ENCODE measurements around the gene THBS3.

The THBS3 gene

GRCh38 chr1:155177918-155178281 is 29.8 kb downstream of the THBS3 start:
- intact Hi-C loops (cut with DNase I), result no loop called here

GRCh38 chr1:155177192-155177917 is 30.3 kb downstream of the THBS3 start:
- intact Hi-C loops (cut with DNase I), result no loop called here

More at GRCh38 chr1:155177918-155178281, 29.8 kb downstream of the THBS3 start:
- DNase-seq, result peak in 1 of 10 donors; percentile 70

GRCh38 chr1:155176544-155177071 is 31.1 kb downstream of the THBS3 start:
- intact Hi-C loops (cut with DNase I), result no loop called here
- peak; percentile 75 to 98 (median 90) for DNase-seq

More at GRCh38 chr1:155177192-155177917, 30.3 kb downstream of the THBS3 start:
- DNase-seq, result peak in 2 of 10 donors; percentile 23 to 37

- DNase-seq, result peak in 3 of 10 donors; percentile 78 to 85 (median 78)
- intact Hi-C loops (cut with DNase I), result no loop called here
These were observed 31.7 kb downstream of the THBS3 start for GRCh38 chr1:155175927-155176371.

- intact Hi-C loops (cut with DNase I), result no loop called here
- peak in 2 of 10 donors; percentile 65 to 69 for DNase-seq
These were observed 32.3 kb downstream of the THBS3 start for GRCh38 chr1:155175281-155175926.

GRCh38 chr1:155174324-155175280 is 33.1 kb downstream of the THBS3 start:
- DNase-seq, result peak in 9 of 10 donors; percentile 23 to 92 (median 56)
- intact Hi-C loops (cut with DNase I), result no loop called here

- peak; percentile 57 to 96 (median 77) for DNase-seq
- intact Hi-C loops (cut with DNase I), result no loop called here
These were observed 34.0 kb downstream of the THBS3 start, which contains the start of gene TRIM46 for GRCh38 chr1:155173478-155174323. Gene TRIM46, plus strand, starts transcription at chr1:155173849. Its CDS starts 118 bp downstream, at chr1:155173967.

- peak; percentile 94 to 99 (median 96) for DNase-seq
- intact Hi-C loops (cut with DNase I), result no loop called here
These were observed 34.8 kb downstream of the THBS3 start, which contains the start of gene KRTCAP2 for GRCh38 chr1:155172732-155173477. Gene KRTCAP2, minus strand, starts transcription at chr1:155173304. Its CDS starts 80 bp downstream, at chr1:155173224.

- intact Hi-C loops (cut with DNase I), result no loop called here
- DNase-seq, result no peak
These were observed 35.6 kb downstream of the THBS3 start for GRCh38 chr1:155171836-155172731.

GRCh38 chr1:155170806-155171205 is 36.9 kb downstream of the THBS3 start:
- DNase-seq, result peak in 1 of 10 donors; percentile 10
- intact Hi-C loops (cut with DNase I), result no loop called here

- DNase-seq, result no peak
- intact Hi-C loops (cut with DNase I), result no loop called here
These were observed 37.5 kb downstream of the THBS3 start for GRCh38 chr1:155170101-155170785.

- DNase-seq, result no peak
- intact Hi-C loops (cut with DNase I), result no loop called here
These were observed 38.2 kb downstream of the THBS3 start for GRCh38 chr1:155169541-155169940.

- intact Hi-C loops (cut with DNase I), result loop anchor here (1.0 kb wide), 1 partner anchor 77 kb away; no protein-coding TSS in a partner anchor
- DNase-seq, result peak in 1 of 10 donors; percentile 8
These were observed 39.1 kb downstream of the THBS3 start for GRCh38 chr1:155168456-155169210.

- intact Hi-C loops (cut with DNase I), result loop anchor here (1.0 kb wide), 1 partner anchor 77 kb away; no protein-coding TSS in a partner anchor
- DNase-seq, result peak in 1 of 10 donors; percentile 20
These were observed 39.6 kb downstream of the THBS3 start for GRCh38 chr1:155168105-155168445.

GRCh38 chr1:155167166-155168104 is 40.3 kb downstream of the THBS3 start:
- intact Hi-C loops (cut with DNase I), result loop anchor here (1.0 to 2.0 kb wide), 2 partner anchors 41 to 76 kb away; partner anchors contain the start of gene EFNA1
- DNase-seq, result peak; percentile 86 to 99 (median 94)

All from posterior cingulate gyrus (tissue), 11 donors.